RWPE2 (cell line): ENCODE data around the gene RPL27.
"Not testable (repeated sequence)": the region's sequence is repeated elsewhere in the genome, so short reads cannot be mapped to it uniquely, and the experiment has no call there.

Experiments used
- ATAC-seq: fragments of 200-7000 bp; cut with Tn5 transposase; 3 replicates; pipeline ENCODE4 v1.9.1; 2021; ENCODE audit warnings: low read depth
- DNase-seq: peaks from one replicate; pipeline ENCODE4 v3.0.0-alpha.2; 2020; ENCODE audit warnings: low spot score
- H3K27ac ChIP-seq: fragments of 450-650 bp; 2 replicates; pipeline ENCODE4 v1.5.1; 2017; ENCODE audit warnings: mild to moderate bottlenecking; ENCODE audit not compliant: poor library complexity, severe bottlenecking
- H3K27me3 ChIP-seq: fragments of 250-450 bp; sonication (Bioruptor Pico); 2 replicates; pipeline ENCODE4 v1.5.1; 2021; ENCODE audit warnings: mild to moderate bottlenecking, moderate library complexity; ENCODE audit not compliant: insufficient read depth, poor library complexity, severe bottlenecking
- H3K36me3 ChIP-seq: fragments of 250-450 bp; sonication (Bioruptor Pico); 2 replicates; pipeline ENCODE4 v1.5.1; 2020; ENCODE audit warnings: low read depth, mild to moderate bottlenecking, moderate library complexity
- H3K4me1 ChIP-seq: fragments of 250-450 bp; sonication (Bioruptor Pico); 2 replicates; pipeline ENCODE4 v1.5.1; 2021; ENCODE audit warnings: mild to moderate bottlenecking, moderate library complexity; ENCODE audit not compliant: insufficient read depth, poor library complexity, severe bottlenecking
- H3K4me3 ChIP-seq: fragments of 250-450 bp; sonication (Bioruptor Pico); 2 replicates; pipeline ENCODE4 v1.5.1; 2021; ENCODE audit warnings: mild to moderate bottlenecking, moderate library complexity; ENCODE audit not compliant: severe bottlenecking
- H3K9me3 ChIP-seq: fragments of 250-450 bp; sonication (Bioruptor Pico); 2 replicates; pipeline ENCODE4 v1.5.1; 2021; ENCODE audit warnings: mild to moderate bottlenecking, moderate library complexity; ENCODE audit not compliant: severe bottlenecking
- TF ChIP-seq, protein P1 (sequence below): fragments of 450-650 bp; IDR thresholded peaks from one replicate; pipeline ENCODE4 v1.5.1; 2017; ENCODE audit warnings: mild to moderate bottlenecking, moderate library complexity; ENCODE audit not compliant: poor library complexity, severe bottlenecking

Gene RPL27

DNA sequence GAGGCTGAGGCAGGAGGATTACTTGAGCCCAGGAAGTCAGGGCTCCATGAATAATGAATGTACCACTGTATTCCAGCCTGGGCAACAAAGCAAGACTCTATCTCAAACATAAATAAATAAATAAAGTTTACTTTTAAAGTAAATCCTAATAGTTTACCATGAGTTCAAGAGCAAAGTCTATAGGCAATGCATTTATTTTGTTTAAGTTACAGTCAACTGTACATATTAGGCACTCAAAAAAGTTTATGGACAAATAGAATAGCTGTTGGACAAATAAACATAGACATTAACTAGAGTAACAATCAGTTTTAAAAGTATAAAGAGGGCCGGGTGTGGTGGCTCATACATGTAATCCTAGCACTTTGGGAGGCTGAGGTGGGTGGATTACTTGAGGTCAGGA lies 30.3 kb upstream of the RPL27 start:
- no peaks in the 10 kb centered on the region for H3K9me3 ChIP-seq
- no peaks in the 10 kb centered on the region for H3K27me3 ChIP-seq
- TF ChIP-seq, protein P1, sequence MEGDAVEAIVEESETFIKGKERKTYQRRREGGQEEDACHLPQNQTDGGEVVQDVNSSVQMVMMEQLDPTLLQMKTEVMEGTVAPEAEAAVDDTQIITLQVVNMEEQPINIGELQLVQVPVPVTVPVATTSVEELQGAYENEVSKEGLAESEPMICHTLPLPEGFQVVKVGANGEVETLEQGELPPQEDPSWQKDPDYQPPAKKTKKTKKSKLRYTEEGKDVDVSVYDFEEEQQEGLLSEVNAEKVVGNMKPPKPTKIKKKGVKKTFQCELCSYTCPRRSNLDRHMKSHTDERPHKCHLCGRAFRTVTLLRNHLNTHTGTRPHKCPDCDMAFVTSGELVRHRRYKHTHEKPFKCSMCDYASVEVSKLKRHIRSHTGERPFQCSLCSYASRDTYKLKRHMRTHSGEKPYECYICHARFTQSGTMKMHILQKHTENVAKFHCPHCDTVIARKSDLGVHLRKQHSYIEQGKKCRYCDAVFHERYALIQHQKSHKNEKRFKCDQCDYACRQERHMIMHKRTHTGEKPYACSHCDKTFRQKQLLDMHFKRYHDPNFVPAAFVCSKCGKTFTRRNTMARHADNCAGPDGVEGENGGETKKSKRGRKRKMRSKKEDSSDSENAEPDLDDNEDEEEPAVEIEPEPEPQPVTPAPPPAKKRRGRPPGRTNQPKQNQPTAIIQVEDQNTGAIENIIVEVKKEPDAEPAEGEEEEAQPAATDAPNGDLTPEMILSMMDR, result no peak
- H3K4me3 ChIP-seq, result no peak overlapping the region
- DNase-seq, result no peak
- H3K4me1 ChIP-seq, result no peaks in the 10 kb centered on the region
- no peak overlapping the region for H3K27ac ChIP-seq
- H3K36me3 ChIP-seq, result no peaks in the 10 kb centered on the region; the same call in 1 of the 2 replicates
- no peak for ATAC-seq

DNA sequence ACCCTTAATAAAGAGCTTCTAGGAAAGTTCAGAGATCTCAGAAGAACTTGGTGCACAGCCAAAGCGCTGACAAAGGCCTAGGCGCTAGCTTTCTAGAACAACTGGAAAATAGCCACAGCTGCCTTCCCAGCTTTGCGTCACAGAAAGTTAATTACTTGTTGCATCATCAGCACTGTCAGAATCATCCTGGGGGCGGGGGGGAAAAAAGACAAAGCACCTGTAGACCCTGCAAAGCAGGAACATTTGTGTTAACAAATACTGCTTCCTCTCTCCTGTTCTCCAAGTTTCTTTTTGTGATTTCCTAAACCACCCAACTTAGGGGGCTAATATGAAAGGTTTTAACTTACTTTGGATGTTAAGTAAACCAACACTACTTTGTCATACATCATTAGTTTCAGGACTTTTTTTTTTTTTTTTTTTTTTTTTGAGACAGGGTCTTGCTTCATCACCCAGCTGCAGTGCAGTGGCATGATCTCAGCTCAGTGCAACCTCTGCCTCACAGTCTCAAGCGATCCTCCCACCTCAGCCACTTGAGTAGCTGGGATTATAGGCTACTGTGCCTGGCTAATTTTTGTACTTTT lies 29.1 kb upstream of the RPL27 start:
- no peaks in the 10 kb centered on the region for H3K36me3 ChIP-seq
- no peak overlapping the region for H3K27ac ChIP-seq
- no peaks in the 10 kb centered on the region for H3K9me3 ChIP-seq
- H3K27me3 ChIP-seq, result no peaks in the 10 kb centered on the region
- no peak overlapping the region for H3K4me3 ChIP-seq
- DNase-seq (no peak), ATAC-seq (no peak)
- TF ChIP-seq, protein P1, result no peak
- no peaks in the 10 kb centered on the region for H3K4me1 ChIP-seq

DNA sequence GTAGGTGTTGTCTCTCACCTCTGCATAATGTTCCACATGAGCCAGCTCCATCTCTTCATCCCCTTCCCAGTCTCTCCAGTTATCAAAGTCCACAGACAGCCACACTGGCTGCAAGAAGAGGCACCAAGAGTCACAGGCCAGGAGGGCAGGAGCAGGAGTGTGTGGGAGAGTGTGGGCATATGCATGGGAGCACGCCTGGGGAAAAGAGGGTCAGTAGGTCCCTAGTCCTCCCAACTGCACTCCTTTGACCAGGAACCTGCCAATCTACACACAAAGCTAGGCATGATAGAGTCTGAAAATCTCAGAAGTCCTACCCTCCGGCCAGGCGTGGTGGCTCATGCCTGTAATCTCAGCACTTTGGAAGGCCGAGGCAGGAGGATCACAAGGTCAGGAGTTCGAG lies 26.6 kb upstream of the RPL27 start:
- no peak for DNase-seq
- TF ChIP-seq, protein P1, result no peak
- no peaks in the 10 kb centered on the region for H3K9me3 ChIP-seq
- no peaks in the 10 kb centered on the region for H3K27me3 ChIP-seq
- no peaks in the 10 kb centered on the region for H3K4me1 ChIP-seq
- no peak overlapping the region for H3K4me3 ChIP-seq
- ATAC-seq, result no peak
- H3K36me3 ChIP-seq, result no peaks in the 10 kb centered on the region
- H3K27ac ChIP-seq, result no peak overlapping the region

DNA sequence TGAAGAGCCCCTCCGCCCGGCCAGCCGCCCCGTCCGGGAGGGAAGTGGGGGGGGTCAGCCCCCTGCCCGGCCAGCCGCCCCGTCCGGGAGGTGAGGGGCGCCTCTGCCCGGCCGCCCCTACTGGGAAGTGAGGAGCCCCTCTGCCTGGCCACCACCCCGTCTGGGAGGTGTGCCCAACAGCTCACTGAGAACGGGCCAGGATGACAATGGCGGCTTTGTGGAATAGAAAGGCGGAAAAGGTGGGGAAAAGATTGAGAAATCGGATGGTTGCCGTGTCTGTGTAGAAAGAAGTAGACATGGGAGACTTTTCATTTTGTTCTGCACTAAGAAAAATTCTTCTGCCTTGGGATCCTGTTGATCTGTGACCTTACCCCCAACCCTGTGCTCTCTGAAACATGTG lies 24.9 kb upstream of the RPL27 start:
- H3K9me3 ChIP-seq, H3K36me3 ChIP-seq, H3K27me3 ChIP-seq, ATAC-seq, H3K27ac ChIP-seq, DNase-seq, H3K4me3 ChIP-seq, H3K4me1 ChIP-seq: not testable (repeated sequence)

DNA sequence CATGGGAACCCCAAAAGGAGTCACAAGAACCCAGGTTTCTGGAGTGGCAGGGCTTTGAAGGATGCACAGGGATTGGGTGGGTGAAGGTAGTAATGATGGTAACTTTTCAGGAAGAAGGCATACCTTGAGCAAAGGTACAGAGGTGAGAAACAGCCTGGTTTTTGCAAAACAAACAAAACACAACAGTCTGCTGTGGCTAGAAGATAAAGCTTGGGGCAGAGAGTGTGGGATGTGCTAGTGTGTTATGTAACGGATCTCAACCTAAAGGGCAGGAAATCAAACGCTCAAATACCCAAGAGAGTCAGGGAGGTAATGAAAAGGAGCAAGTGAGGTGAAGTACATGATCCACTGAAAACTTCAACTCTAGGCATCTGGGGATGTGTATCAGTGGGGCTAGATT lies 23.0 kb upstream of the RPL27 start:
- Histone ChIP-seq H3K9me3 (no peaks in the 10 kb centered on the region), H3K27ac (no peak overlapping the region), H3K4me3 (no peak overlapping the region), H3K4me1 (no peaks in the 10 kb centered on the region), H3K36me3 (no peaks in the 10 kb centered on the region), H3K27me3 (no peaks in the 10 kb centered on the region)
- DNase-seq (no peak), ATAC-seq (no peak)
- TF ChIP-seq, protein P1, result no peak

DNA sequence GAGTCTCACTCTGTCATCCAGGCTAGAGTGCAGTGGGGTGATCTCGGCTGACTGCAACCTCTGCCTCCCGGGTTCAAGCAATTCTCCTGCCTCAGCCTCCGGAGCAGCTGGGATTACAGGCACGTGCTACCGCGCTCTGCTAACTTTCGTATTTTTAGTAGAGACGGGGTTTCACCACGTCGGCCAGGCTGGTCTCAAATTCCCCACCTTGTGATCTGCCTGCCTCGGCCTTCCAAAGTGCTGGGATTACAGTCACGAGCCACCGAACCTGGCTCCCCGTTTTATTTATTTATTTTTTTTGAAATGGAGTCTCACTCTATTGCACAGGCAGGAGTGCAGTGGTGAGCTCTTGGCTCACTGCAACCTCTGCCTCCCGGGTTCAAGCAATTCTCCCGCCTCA lies 22.5 kb upstream of the RPL27 start:
- ATAC-seq, H3K9me3 ChIP-seq, DNase-seq, H3K4me1 ChIP-seq, H3K36me3 ChIP-seq, H3K27ac ChIP-seq, H3K27me3 ChIP-seq, H3K4me3 ChIP-seq: not testable (repeated sequence)
